Mesenchymal stem cell (in vitro differentiated cells and primary cell): ENCODE results near the gene ANKFN1.
A peak's percentile ranks its signal among the peaks of the same experiment; 100 is the strongest.

Experiments used
- DNase-seq: peaks from one replicate; pipeline ENCODE4 v3.0.0-alpha.2; 2013
- H2AFZ ChIP-seq: one replicate; pipeline ENCODE4 v1.6.1; 2013; ENCODE audit warnings: low read depth, mild to moderate bottlenecking, control low read depth, inconsistent platforms, low read length, moderate library complexity
- H2AK5ac ChIP-seq: 2 replicates; pipeline ENCODE4 v1.6.1; 2013; ENCODE audit warnings: low read length, moderate library complexity, mild to moderate bottlenecking, inconsistent platforms; ENCODE audit not compliant: severe bottlenecking
- H2BK120ac ChIP-seq: one replicate; pipeline ENCODE4 v1.6.1; 2013; ENCODE audit warnings: low read depth, mild to moderate bottlenecking, inconsistent platforms, low read length, moderate library complexity
- H2BK12ac ChIP-seq, 2 experiments: one replicate each; pipeline ENCODE4 v1.6.1; 2013; ENCODE audit warnings: inconsistent platforms in 2 of 2, low read length in 2 of 2, mild to moderate bottlenecking in 2 of 2, moderate library complexity in 2 of 2, control low read depth in 1 of 2
- H2BK15ac ChIP-seq: one replicate; pipeline ENCODE4 v1.6.1; 2013; ENCODE audit warnings: mild to moderate bottlenecking, low read depth, inconsistent platforms; ENCODE audit not compliant: poor library complexity, severe bottlenecking
- H2BK5ac ChIP-seq: 2 replicates; pipeline ENCODE4 v1.6.1; 2013; ENCODE audit warnings: low read depth, mild to moderate bottlenecking, low read length, control low read depth, inconsistent platforms; ENCODE audit not compliant: poor library complexity, severe bottlenecking
- H3K14ac ChIP-seq, 2 experiments: one replicate each; pipeline ENCODE4 v1.6.1; 2013; ENCODE audit warnings: inconsistent platforms in 2 of 2, low read length in 2 of 2, control low read depth in 1 of 2, mild to moderate bottlenecking in 1 of 2, moderate library complexity in 1 of 2
- H3K18ac ChIP-seq, 2 experiments: one replicate each; pipeline ENCODE4 v1.6.1; 2013; ENCODE audit warnings: inconsistent platforms in 2 of 2, low read length in 2 of 2, control low read depth in 1 of 2, low read depth in 1 of 2, mild to moderate bottlenecking in 1 of 2
- H3K23ac ChIP-seq, 2 experiments: one replicate each; pipeline ENCODE4 v1.6.1; 2013; ENCODE audit warnings: inconsistent platforms in 2 of 2, low read length in 2 of 2, mild to moderate bottlenecking in 2 of 2, moderate library complexity in 2 of 2, control low read depth in 1 of 2
- H3K27ac ChIP-seq: 2 replicates; pipeline ENCODE4 v1.5.1; 2013; ENCODE audit warnings: mild to moderate bottlenecking, moderate library complexity, low read length, control low read depth, inconsistent platforms; ENCODE audit not compliant: poor library complexity, severe bottlenecking
- H3K27me3 ChIP-seq, 2 experiments: 2 replicates each; pipeline versions ENCODE4 v1.6.1 to v1.7.0; 2013; ENCODE audit warnings: low read length in 2 of 2, mild to moderate bottlenecking in 2 of 2, moderate library complexity in 2 of 2, control low read depth in 1 of 2, inconsistent platforms in 1 of 2; ENCODE audit not compliant: control insufficient read depth in 1 of 2, insufficient read depth in 1 of 2
- H3K36me3 ChIP-seq, 2 experiments: 2 replicates each; pipeline versions ENCODE4 v1.6.1 to v1.7.0; 2013; ENCODE audit warnings: low read length in 2 of 2, control low read depth in 1 of 2, inconsistent platforms in 1 of 2, low read depth in 1 of 2, mild to moderate bottlenecking in 1 of 2; ENCODE audit not compliant: insufficient read depth in 2 of 2, control insufficient read depth in 1 of 2
- H3K4ac ChIP-seq, 2 experiments: one replicate each; pipeline ENCODE4 v1.6.1; 2013; ENCODE audit warnings: inconsistent platforms in 2 of 2, low read length in 2 of 2, mild to moderate bottlenecking in 2 of 2, moderate library complexity in 2 of 2, control low read depth in 1 of 2, low read depth in 1 of 2
- H3K4me1 ChIP-seq: 2 replicates; pipeline ENCODE4 v1.6.1; 2013; ENCODE audit warnings: low read depth, low read length, control low read depth; ENCODE audit not compliant: control insufficient read depth, insufficient read depth
- H3K4me2 ChIP-seq: 2 replicates; pipeline ENCODE4 v1.6.1; 2013; ENCODE audit warnings: low read length, mild to moderate bottlenecking, inconsistent platforms; ENCODE audit not compliant: poor library complexity, severe bottlenecking
- H3K4me3 ChIP-seq, 2 experiments: 2 replicates each; pipeline versions ENCODE4 v1.5.1 to v1.7.0; 2013; ENCODE audit warnings: low read length in 2 of 2, mild to moderate bottlenecking in 2 of 2, control low read depth in 1 of 2, low read depth in 1 of 2; ENCODE audit not compliant: insufficient read depth in 1 of 2
- H3K79me1 ChIP-seq: replicated peaks from 2 replicates; pipeline ENCODE4 v1.6.1; 2013; ENCODE audit warnings: mild to moderate bottlenecking, control low read depth, low read length, inconsistent platforms; ENCODE audit not compliant: poor library complexity, severe bottlenecking
- H3K9ac ChIP-seq: 2 replicates; pipeline ENCODE4 v1.7.0; 2013; ENCODE audit warnings: mild to moderate bottlenecking, low read length, moderate library complexity
- H3K9me3 ChIP-seq: 2 replicates; pipeline ENCODE4 v1.7.0; 2013; ENCODE audit warnings: mild to moderate bottlenecking, low read length; ENCODE audit not compliant: control insufficient read depth
- H4K8ac ChIP-seq: one replicate; pipeline ENCODE4 v1.6.1; 2013; ENCODE audit warnings: inconsistent platforms, mild to moderate bottlenecking, low read length, moderate library complexity
- H4K91ac ChIP-seq: one replicate; pipeline ENCODE4 v1.6.1; 2013; ENCODE audit warnings: mild to moderate bottlenecking, low read length, inconsistent platforms
- WGBS: methylation state at CpG from one replicate; pipeline ENCODE4 v1.1.7; 2013; ENCODE audit warnings: mixed read lengths; 5-methylcytosine and 5-hydroxymethylcytosine counted together

The ANKFN1 gene

GRCh38 chr17:56510554-56511342 is 357.5 kb downstream of the ANKFN1 start:
- DNase-seq: no peak
- Histone ChIP-seq H3K9ac (no peak overlapping the region), H2BK120ac (no peak overlapping the region), H2BK12ac (no peak overlapping the region), H3K9me3 (no peaks in the 10 kb centered on the region), H3K36me3 (no peaks in the 10 kb centered on the region), H4K8ac (no peak overlapping the region), H4K91ac (no peak overlapping the region), H2BK5ac (no peak overlapping the region), H2BK15ac (no peak overlapping the region), H3K23ac (no peak overlapping the region), H3K79me1 (no peaks in the 10 kb centered on the region), H3K27me3 (no peaks in the 10 kb centered on the region), H2AK5ac (no peak overlapping the region), H3K4ac (no peak overlapping the region), H3K27ac (no peak overlapping the region), H3K4me2 (no peak overlapping the region), H3K18ac (no peak overlapping the region), H3K4me1 (no peaks in the 10 kb centered on the region), H3K4me3 (no peak overlapping the region), H2AFZ (no peak overlapping the region), H3K14ac (peak overlapping the region in 1 of 2 experiments; percentile 41)
- 97% methylated on average over 45 of the region's 46 CpGs for WGBS

GRCh38 chr17:56514264-56514663 is 361.0 kb downstream of the ANKFN1 start:
- Histone ChIP-seq H2BK12ac (no peak overlapping the region), H2AFZ (no peak overlapping the region), H3K79me1 (no peaks in the 10 kb centered on the region), H3K4me1 (no peaks in the 10 kb centered on the region), H3K27ac (no peak overlapping the region), H3K4me2 (no peak overlapping the region), H2BK15ac (no peak overlapping the region), H3K14ac (no peak overlapping the region), H2AK5ac (no peak overlapping the region), H4K8ac (no peak overlapping the region), H3K18ac (no peak overlapping the region), H3K9me3 (no peaks in the 10 kb centered on the region), H3K27me3 (peaks cover 0 to 4% of the 10 kb centered on the region in 2 experiments), H3K4ac (no peak overlapping the region), H2BK120ac (no peak overlapping the region), H3K36me3 (no peaks in the 10 kb centered on the region), H2BK5ac (no peak overlapping the region), H3K9ac (no peak overlapping the region), H3K4me3 (no peak overlapping the region), H3K23ac (no peak overlapping the region), H4K91ac (no peak overlapping the region)
- no peak for DNase-seq
- WGBS: 100% methylated on average over 1 of the region's 2 CpGs

GRCh38 chr17:56514899-56515298 is 361.6 kb downstream of the ANKFN1 start:
- no peaks in the 10 kb centered on the region for H3K4me1 ChIP-seq
- WGBS: 78% methylated on average over 3 of the region's 4 CpGs
- no peak overlapping the region for H2BK5ac ChIP-seq
- no peak overlapping the region for H3K18ac ChIP-seq
- no peaks in the 10 kb centered on the region for H3K36me3 ChIP-seq
- no peak overlapping the region for H4K8ac ChIP-seq
- H2BK120ac ChIP-seq: no peak overlapping the region
- H2AK5ac ChIP-seq: no peak overlapping the region
- H3K4me3 ChIP-seq: no peak overlapping the region
- DNase-seq: no peak
- H3K9me3 ChIP-seq: no peaks in the 10 kb centered on the region
- no peak overlapping the region for H3K4ac ChIP-seq
- no peaks in the 10 kb centered on the region for H3K79me1 ChIP-seq
- no peak overlapping the region for H3K14ac ChIP-seq
- peaks cover 0 to 4% of the 10 kb centered on the region in 2 experiments for H3K27me3 ChIP-seq
- no peak overlapping the region for H2BK15ac ChIP-seq
- no peak overlapping the region for H2BK12ac ChIP-seq
- H3K4me2 ChIP-seq: no peak overlapping the region
- no peak overlapping the region for H2AFZ ChIP-seq
- no peak overlapping the region for H3K9ac ChIP-seq
- no peak overlapping the region for H3K23ac ChIP-seq
- no peak overlapping the region for H4K91ac ChIP-seq
- H3K27ac ChIP-seq: no peak overlapping the region

- WGBS: 87% methylated on average over 11 of the region's 12 CpGs
- Histone ChIP-seq H2BK120ac (no peak overlapping the region), H3K36me3 (no peaks in the 10 kb centered on the region), H3K4me3 (no peak overlapping the region), H3K4me2 (no peak overlapping the region), H3K14ac (no peak overlapping the region), H4K8ac (no peak overlapping the region), H3K4me1 (no peaks in the 10 kb centered on the region), H2AK5ac (no peak overlapping the region), H2AFZ (no peak overlapping the region), H2BK15ac (no peak overlapping the region), H3K23ac (no peak overlapping the region), H3K27ac (no peak overlapping the region), H3K9ac (no peak overlapping the region), H4K91ac (no peak overlapping the region), H3K9me3 (no peaks in the 10 kb centered on the region), H3K27me3 (peaks cover 0 to 4% of the 10 kb centered on the region in 2 experiments), H2BK5ac (no peak overlapping the region), H2BK12ac (no peak overlapping the region), H3K18ac (no peak overlapping the region), H3K79me1 (no peaks in the 10 kb centered on the region), H3K4ac (no peak overlapping the region)
- no peak for DNase-seq
Measured at GRCh38 chr17:56521414-56522141, 368.3 kb downstream of the ANKFN1 start.
